ENCODE data around the gene CFAP99. TPM values are rescaled to one million over a fixed set of nuclear protein-coding genes. Genes with fewer than 3 reads are reported as not detected.

Gene CFAP99
- total and polyA plus RNA-seq, 2 of the 8 experiments (the other 6 are each of a cell fraction or from before 2014, with no cell fraction given): not detected

DNA sequence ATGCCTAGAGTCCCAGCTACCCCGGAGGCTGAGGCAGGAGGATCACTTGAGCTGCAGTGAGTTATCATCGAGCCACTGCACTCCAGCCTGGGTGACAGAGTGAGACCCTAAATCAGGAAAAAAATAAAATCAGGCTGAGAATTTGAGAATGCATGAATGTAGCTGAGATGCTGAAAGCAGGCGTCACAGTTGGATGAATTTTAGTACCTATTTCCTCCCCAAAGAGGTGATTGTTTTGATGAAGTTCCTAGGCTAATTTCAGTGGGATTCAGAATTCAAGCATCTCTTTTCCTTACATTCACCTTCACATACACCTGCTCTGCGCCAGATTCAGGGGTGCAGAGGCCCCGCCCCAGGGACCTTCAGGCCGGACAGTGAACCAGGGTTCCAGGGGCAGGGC lies 3.2 kb downstream of the CFAP99 start:
- peaks cover 15% of the 10 kb centered on the region; the same call in 1 of the 2 replicates for H3K23me2 ChIP-seq (ENCODE audit: low read depth, low read length)
- TF ChIP-seq SUZ12 (IDR thresholded peaks at IDR 0.05; ENCODE audit: low read length) (no peak), CEBPB (IDR thresholded peaks at IDR 0.05; ENCODE audit: low read depth, low read length) (no peak), POU5F1 (IDR thresholded peaks at IDR 0.05; ENCODE audit: low read depth, low read length) (no peak), EP300 (IDR thresholded peaks at IDR 0.05; ENCODE audit: borderline replicate concordance in 1 of 2, low read depth in 2 of 2, low read length in 2 of 2) (no peak), EGR1 (IDR thresholded peaks at IDR 0.05; ENCODE audit: borderline replicate concordance, low read depth, low read length) (no peak), JUND (IDR thresholded peaks at IDR 0.05; ENCODE audit: low read length) (no peak), SP4 (IDR thresholded peaks at IDR 0.05; ENCODE audit: low read length) (no peak), YY1 (IDR thresholded peaks at IDR 0.05; ENCODE audit: low read depth, low read length) (no peak)
- POLR2A ChIA-PET (ENCODE audit: partially characterized antibody): interaction anchor here (0.8 kb wide), 1 partner anchor 519 kb away, joined by 3 read pairs; no protein-coding TSS in a partner anchor
- H2BK15ac ChIP-seq (ENCODE audit: low read length): no peak overlapping the region
- no peaks in the 10 kb centered on the region for H3K79me1 ChIP-seq (ENCODE audit: low read depth, low read length)
- H2AFZ ChIP-seq (ENCODE audit: low read length): no peak overlapping the region
- no peak overlapping the region for H4K5ac ChIP-seq (ENCODE audit: insufficient read length, low read depth, low read length)
- no peak overlapping the region; a peak in 1 of 4 replicates for H3K4me2 ChIP-seq (ENCODE audit: insufficient read depth in 1 of 2, low read depth in 2 of 2, low read length in 2 of 2)
- H3K23ac ChIP-seq (ENCODE audit: insufficient read length): no peak overlapping the region
- no peak overlapping the region for H2BK12ac ChIP-seq (ENCODE audit: low read depth, low read length)
- peaks cover 2% of the 10 kb centered on the region in 2 experiments for H4K20me1 ChIP-seq (replicated peaks in 1 of 2; ENCODE audit: control insufficient read depth in 1 of 2, insufficient read depth in 2 of 2, low read length in 2 of 2)
- H4K91ac ChIP-seq (replicated peaks; ENCODE audit: insufficient read length, low read length): no peak overlapping the region
- DNase-seq (ENCODE audit: low read depth in 1 of 2, low spot score in 2 of 2): no peak
- no peak overlapping the region for H3K14ac ChIP-seq (ENCODE audit: insufficient read length)
- no peak for FAIRE-seq
- no peak overlapping the region for H2BK5ac ChIP-seq (ENCODE audit: low read depth, low read length)
- no peak overlapping the region for H4K8ac ChIP-seq (ENCODE audit: extremely low read depth, insufficient read depth, low read length)
- peaks cover 23 to 38% (median 33%) of the 10 kb centered on the region in 4 experiments for H3K27me3 ChIP-seq (replicated peaks in 1 of 4; ENCODE audit: control insufficient read depth in 3 of 4, extremely low read depth in 1 of 4, insufficient read depth in 3 of 4, low read length in 3 of 4)
- no peak overlapping the region for H2BK20ac ChIP-seq (ENCODE audit: low read length)
- no peak overlapping the region for H2AK5ac ChIP-seq (ENCODE audit: low read depth, low read length)
- H3K56ac ChIP-seq (replicated peaks; ENCODE audit: insufficient read length, low read depth, low read length): no peak overlapping the region
- no peaks in the 10 kb centered on the region for H3K79me2 ChIP-seq (ENCODE audit: control insufficient read depth in 1 of 2, insufficient read depth in 2 of 2, low read length in 2 of 2)
- H3K27ac ChIP-seq (ENCODE audit: low read depth, low read length): no peak overlapping the region
- CTCF ChIA-PET (ENCODE audit: partially characterized antibody): interaction anchor here (0.6 to 2.8 kb wide), 8 partner anchors 9 to 552 kb away, joined by 3 to 20 read pairs (median 6); no protein-coding TSS in a partner anchor
- H3K4ac ChIP-seq (replicated peaks; ENCODE audit: insufficient read length, low read depth, low read length): no peak overlapping the region
- WGBS, 2 experiments (ENCODE audit: extremely low coverage in 1 of 2, insufficient coverage in 1 of 2, insufficient read length in 1 of 2, insufficient replicate concordance in 2 of 2, low coverage in 1 of 2, low lambda C conversion rate in 2 of 2, missing lambda C conversion rate in 1 of 2): 81% methylated on average over 6 of the region's 6 CpGs; no CpG with 5 or more reads in 1 of the 2 experiments
- H3K36me3 ChIP-seq (ENCODE audit: control insufficient read depth in 2 of 4, insufficient read depth in 4 of 4, low read length in 3 of 4): no peaks in the 10 kb centered on the region
- H3K9me3 ChIP-seq (ENCODE audit: insufficient read depth in 2 of 2, low read depth in 1 of 2, low read length in 1 of 2): no peaks in the 10 kb centered on the region
- H3K4me1 ChIP-seq (replicated peaks in 1 of 4; ENCODE audit: control insufficient read depth in 3 of 4, insufficient read depth in 4 of 4, low read length in 3 of 4): peaks cover 0 to 20% (median 12%) of the 10 kb centered on the region in 4 experiments; a peak in 6 of 7 replicates
- H3K4me3 ChIP-seq (ENCODE audit: extremely low read depth in 1 of 4, insufficient read depth in 2 of 4, low read depth in 3 of 4, low read length in 4 of 4): no peak overlapping the region
- no peak overlapping the region for H3K9ac ChIP-seq (replicated peaks in 1 of 4; ENCODE audit: extremely low read depth in 1 of 4, low read depth in 3 of 4, low read length in 3 of 4)
- no peak overlapping the region for H2BK120ac ChIP-seq (replicated peaks; ENCODE audit: low read depth, low read length)
- H3K18ac ChIP-seq (ENCODE audit: extremely low read depth, low read length): no peak overlapping the region

Measured in H1 (cell line).